ENCODE data around the gene NAALADL2. TPM values are rescaled to one million over a fixed set of nuclear protein-coding genes. Genes with fewer than 3 reads are reported as not detected.
"Not testable (repeated sequence)": the region's sequence is repeated elsewhere in the genome, so short reads cannot be mapped to it uniquely, and the experiment has no call there.

NAALADL2 gene
- total RNA-seq, 1 donor from 2014 or later, result not detected

DNA sequence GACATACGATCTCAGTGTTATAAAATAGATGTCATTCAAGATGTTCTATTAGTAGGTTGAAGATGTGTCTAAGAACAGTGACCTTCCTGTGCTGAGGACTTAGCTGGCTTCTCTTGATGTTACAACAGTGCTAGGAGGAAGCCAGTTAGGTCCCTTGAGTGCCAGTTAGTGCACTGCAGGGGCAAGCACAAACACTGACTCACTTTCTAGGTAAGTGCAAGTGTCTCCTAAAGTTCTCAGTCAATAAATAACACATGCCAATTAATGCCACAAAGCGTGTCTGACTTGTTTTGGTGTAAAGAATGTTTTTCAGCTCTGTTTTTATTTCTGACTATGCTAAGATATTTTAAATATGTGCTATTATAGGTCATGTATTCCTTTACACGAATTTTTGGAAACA is 211.8 kb downstream of the NAALADL2 start:
- intact Hi-C loops (cut with micrococcal nuclease), result no loop called here
- no peak for DNase-seq (ENCODE audit: low spot score)
- Mint-ChIP-seq H3K27me3 (ENCODE audit: insufficient read depth) (no peaks in the 10 kb centered on the region), H3K4me3 (no peak overlapping the region), H3K9me3 (no peaks in the 10 kb centered on the region), H3K27ac (no peak overlapping the region), H3K36me3 (ENCODE audit: low read depth) (no peaks in the 10 kb centered on the region), H3K4me1 (ENCODE audit: low read depth) (no peaks in the 10 kb centered on the region)

DNA sequence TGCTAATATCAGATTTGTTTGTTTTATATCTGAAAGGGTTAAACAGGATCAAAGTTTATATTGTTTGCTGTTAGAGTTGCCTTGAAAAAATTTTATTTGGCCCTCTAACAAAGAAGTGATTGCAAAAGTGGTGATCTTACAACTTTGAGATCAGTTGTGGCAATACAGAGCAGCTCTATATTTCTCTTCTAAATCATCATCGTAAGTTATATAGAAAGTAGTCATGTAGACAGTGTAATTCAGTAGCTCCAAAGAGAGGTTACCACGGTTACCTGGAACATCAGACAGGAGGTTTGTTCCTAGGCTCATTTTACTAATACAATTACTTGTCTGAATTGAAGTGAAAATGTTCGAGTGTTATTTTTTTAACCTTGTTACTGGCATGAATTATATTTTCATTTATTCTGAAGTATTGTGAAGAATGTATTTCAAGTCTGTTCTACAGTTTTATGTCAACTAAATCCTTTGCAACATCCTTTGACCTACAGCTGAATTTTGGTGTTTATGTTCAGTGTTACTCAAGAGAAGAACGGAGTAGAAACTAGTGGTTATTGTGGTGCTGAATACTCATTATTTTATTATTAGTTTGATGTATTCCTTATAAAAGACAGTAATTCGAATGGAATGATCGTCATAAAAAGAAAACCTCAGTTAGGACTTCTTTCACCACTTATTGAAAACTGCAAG is 214.2 kb downstream of the NAALADL2 start:
- no peaks in the 10 kb centered on the region for H3K36me3 Mint-ChIP-seq (ENCODE audit: low read depth)
- intact Hi-C loops (cut with micrococcal nuclease), result no loop called here
- no peaks in the 10 kb centered on the region for H3K4me1 Mint-ChIP-seq (ENCODE audit: low read depth)
- no peaks in the 10 kb centered on the region for H3K9me3 Mint-ChIP-seq
- no peaks in the 10 kb centered on the region for H3K27me3 Mint-ChIP-seq (ENCODE audit: insufficient read depth)
- no peak overlapping the region for H3K27ac Mint-ChIP-seq
- no peak for DNase-seq (ENCODE audit: low spot score)
- no peak overlapping the region for H3K4me3 Mint-ChIP-seq

DNA sequence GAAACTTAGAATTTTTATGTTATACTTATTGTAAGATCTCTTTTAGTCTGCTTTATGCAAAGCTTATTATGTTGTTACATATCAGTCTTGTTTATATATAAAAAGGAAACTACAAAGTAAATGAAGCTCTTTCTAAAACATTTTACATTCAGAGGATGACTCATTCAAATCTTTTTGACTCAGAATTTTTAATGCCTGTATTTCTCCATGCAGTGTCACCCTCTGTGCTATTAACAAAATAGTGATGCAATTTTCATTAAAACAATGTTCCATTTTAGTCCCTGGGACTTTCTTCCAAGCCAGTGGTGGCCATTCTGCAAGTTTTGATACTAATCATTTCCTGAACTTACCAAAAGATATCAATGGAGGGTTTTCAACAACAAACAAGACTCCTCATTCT is 216.1 kb downstream of the NAALADL2 start:
- no peak overlapping the region for H3K4me3 Mint-ChIP-seq
- intact Hi-C loops (cut with micrococcal nuclease), result no loop called here
- no peak overlapping the region for H3K27ac Mint-ChIP-seq
- no peak for DNase-seq (ENCODE audit: low spot score)
- no peaks in the 10 kb centered on the region for H3K9me3 Mint-ChIP-seq
- no peaks in the 10 kb centered on the region for H3K36me3 Mint-ChIP-seq (ENCODE audit: low read depth)
- H3K27me3 Mint-ChIP-seq (ENCODE audit: insufficient read depth), result no peaks in the 10 kb centered on the region
- H3K4me1 Mint-ChIP-seq (ENCODE audit: low read depth), result no peaks in the 10 kb centered on the region

DNA sequence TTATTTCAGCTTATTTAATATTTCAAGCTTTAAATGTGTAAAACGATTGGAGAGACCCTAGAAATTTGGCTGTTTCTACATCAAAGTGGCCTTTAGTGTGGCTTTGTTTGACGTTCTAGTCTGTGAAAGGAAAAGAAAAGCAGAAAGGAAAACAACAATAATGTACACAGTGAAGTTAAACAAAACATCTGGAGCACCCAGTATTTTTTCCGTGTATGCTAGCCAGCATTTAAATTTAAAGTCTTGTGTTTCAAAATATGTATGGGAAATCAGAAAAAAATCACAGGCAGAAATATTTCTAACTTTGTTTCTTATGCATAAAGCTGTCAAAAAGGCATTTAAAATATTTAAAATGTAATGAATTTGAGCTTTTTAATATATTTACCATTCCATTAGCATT is 218.1 kb downstream of the NAALADL2 start:
- intact Hi-C loops (cut with micrococcal nuclease), result no loop called here
- no peaks in the 10 kb centered on the region for H3K36me3 Mint-ChIP-seq (ENCODE audit: low read depth)
- no peaks in the 10 kb centered on the region for H3K9me3 Mint-ChIP-seq
- H3K27me3 Mint-ChIP-seq (ENCODE audit: insufficient read depth), result no peaks in the 10 kb centered on the region
- DNase-seq (ENCODE audit: low spot score), result no peak
- no peaks in the 10 kb centered on the region for H3K4me1 Mint-ChIP-seq (ENCODE audit: low read depth)
- no peak overlapping the region for H3K27ac Mint-ChIP-seq
- no peak overlapping the region for H3K4me3 Mint-ChIP-seq

DNA sequence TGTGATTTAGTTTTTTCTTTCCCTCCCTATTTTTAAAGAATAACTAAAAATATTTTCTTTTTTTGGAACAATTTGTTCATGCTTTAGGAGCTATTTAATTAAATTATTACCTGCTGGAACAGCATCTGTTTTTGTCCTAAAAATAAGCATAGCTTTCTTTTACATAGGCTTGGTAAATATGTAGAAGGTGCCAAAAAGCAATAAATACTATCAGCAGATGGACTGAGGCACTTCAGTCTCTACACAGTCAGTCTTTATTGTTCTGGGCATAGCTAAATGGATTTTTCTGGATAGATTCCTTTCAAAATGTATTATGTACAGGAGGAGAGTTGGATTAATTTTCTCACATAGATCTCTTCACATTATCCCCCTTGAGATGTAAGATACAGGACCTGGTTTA is 223.5 kb downstream of the NAALADL2 start:
- no peaks in the 10 kb centered on the region for H3K27me3 Mint-ChIP-seq (ENCODE audit: insufficient read depth)
- no peaks in the 10 kb centered on the region for H3K36me3 Mint-ChIP-seq (ENCODE audit: low read depth)
- no peaks in the 10 kb centered on the region for H3K4me1 Mint-ChIP-seq (ENCODE audit: low read depth)
- no peak for DNase-seq (ENCODE audit: low spot score)
- no peak overlapping the region for H3K27ac Mint-ChIP-seq
- no peak overlapping the region for H3K4me3 Mint-ChIP-seq
- no peaks in the 10 kb centered on the region for H3K9me3 Mint-ChIP-seq
- intact Hi-C loops (cut with micrococcal nuclease), result no loop called here

DNA sequence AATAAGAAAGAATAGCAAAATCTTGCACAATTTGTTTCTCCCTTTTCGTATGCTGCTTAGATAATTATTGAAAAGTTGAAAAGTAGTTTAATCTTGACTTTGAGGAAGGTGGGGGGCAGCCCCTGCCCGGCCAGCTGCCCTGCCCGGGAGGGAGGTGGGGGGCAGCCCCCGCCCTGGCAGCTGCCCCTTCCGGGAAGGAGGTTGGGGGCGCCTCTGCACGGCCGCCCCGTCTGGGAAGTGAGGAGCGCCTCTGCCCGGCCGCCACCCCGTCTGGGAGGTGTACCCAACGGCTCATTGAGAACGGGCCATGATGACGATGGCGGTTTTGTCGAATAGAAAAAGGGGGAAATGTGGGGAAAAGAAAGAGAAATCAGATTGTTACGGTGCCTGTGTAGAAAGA is 228.0 kb downstream of the NAALADL2 start:
- H3K27me3 Mint-ChIP-seq (ENCODE audit: insufficient read depth); H3K4me1 Mint-ChIP-seq (ENCODE audit: low read depth); H3K27ac Mint-ChIP-seq; H3K9me3 Mint-ChIP-seq; H3K4me3 Mint-ChIP-seq; DNase-seq (ENCODE audit: low spot score); H3K36me3 Mint-ChIP-seq (ENCODE audit: low read depth); intact Hi-C loops (cut with micrococcal nuclease): not testable (repeated sequence)

DNA sequence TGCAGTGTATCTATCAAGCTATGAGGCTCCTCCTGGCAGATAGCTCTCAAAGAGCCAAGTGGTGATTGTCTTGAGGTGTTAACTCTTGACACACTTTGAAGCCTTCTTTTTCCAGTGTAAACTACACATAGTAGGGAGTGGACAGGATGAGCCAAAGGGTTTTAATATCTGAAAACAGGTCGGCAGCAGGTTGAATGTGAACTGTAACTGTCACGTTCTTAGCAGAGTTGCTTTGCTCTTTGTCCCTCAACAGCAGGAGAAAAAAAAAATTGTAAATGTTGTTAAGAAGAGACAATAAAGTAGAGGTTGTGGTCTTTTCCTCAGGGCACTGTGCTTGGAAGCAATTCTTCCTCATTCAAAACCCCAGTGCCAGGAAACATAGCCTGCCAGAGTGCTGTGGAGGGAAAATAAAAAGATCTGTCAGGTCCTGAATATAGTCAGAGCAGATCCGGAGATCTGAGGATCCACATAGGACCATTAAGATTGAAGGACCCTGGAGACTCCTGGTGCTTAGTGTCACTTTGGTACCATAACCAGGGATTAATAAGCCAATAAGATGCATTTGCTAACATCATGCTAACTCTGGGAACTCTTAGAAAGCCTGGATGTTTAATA is 229.7 kb downstream of the NAALADL2 start:
- no peak overlapping the region for H3K4me3 Mint-ChIP-seq
- H3K36me3 Mint-ChIP-seq (ENCODE audit: low read depth), result no peaks in the 10 kb centered on the region
- intact Hi-C loops (cut with micrococcal nuclease), result no loop called here
- no peak for DNase-seq (ENCODE audit: low spot score)
- no peaks in the 10 kb centered on the region for H3K4me1 Mint-ChIP-seq (ENCODE audit: low read depth)
- H3K9me3 Mint-ChIP-seq, result no peaks in the 10 kb centered on the region
- no peak overlapping the region for H3K27ac Mint-ChIP-seq
- H3K27me3 Mint-ChIP-seq (ENCODE audit: insufficient read depth), result no peaks in the 10 kb centered on the region

DNA sequence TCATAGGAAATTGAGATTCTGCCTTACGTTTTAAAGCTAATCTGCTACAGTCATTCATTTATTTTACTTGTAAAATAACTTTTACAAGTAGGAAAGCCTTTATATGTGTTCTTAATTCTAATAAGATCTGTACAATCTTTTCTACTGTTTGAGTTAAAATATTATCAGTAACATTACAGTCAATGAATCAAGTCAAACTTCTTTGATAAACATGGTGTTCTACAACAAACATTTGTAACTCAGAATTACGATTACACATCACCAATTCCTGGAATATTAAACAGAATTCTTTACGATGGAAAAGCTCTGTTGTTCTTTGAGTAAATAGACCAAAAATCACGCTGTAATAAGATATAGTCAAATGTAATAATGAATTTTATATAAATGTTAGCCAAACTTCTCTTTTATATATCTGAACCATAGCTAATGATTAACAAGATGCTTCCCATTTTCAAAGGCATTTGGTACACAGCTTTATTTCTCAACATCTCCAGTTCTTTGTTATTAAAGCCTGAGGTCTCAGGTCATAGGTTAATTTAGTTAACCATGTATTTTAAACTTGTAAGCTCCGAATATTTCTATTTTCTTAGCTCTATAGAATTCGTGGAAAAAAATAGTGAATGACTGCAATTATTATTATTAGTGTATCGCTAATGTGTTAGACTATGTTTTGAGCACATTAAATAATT is 232.4 kb downstream of the NAALADL2 start:
- H3K27ac Mint-ChIP-seq, result no peak overlapping the region
- intact Hi-C loops (cut with micrococcal nuclease), result no loop called here
- H3K36me3 Mint-ChIP-seq (ENCODE audit: low read depth), result no peaks in the 10 kb centered on the region
- no peaks in the 10 kb centered on the region for H3K4me1 Mint-ChIP-seq (ENCODE audit: low read depth)
- no peaks in the 10 kb centered on the region for H3K9me3 Mint-ChIP-seq
- no peaks in the 10 kb centered on the region for H3K27me3 Mint-ChIP-seq (ENCODE audit: insufficient read depth)
- H3K4me3 Mint-ChIP-seq, result no peak overlapping the region
- no peak for DNase-seq (ENCODE audit: low spot score)

DNA sequence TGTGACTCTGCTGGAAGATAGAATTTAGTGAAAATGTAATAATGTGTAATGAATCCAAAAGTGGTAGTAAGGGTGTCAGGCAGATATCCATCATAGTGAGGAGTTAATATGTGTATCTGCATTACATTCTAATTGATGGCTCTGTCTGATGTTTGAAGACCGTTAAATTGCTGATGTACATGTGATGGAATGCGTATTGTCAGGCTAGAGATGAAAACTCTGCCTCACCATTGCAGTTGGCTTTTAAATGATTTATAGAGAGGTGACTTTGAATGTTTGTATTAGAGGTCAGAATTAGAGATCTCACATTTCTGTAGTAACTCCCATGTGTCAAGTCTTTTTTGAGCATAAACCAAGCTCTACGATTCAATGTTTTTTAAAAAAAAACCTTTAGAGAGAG is 234.6 kb downstream of the NAALADL2 start:
- intact Hi-C loops (cut with micrococcal nuclease), result no loop called here
- Mint-ChIP-seq H3K27me3 (ENCODE audit: insufficient read depth) (no peaks in the 10 kb centered on the region), H3K4me1 (ENCODE audit: low read depth) (no peaks in the 10 kb centered on the region), H3K36me3 (ENCODE audit: low read depth) (no peaks in the 10 kb centered on the region), H3K27ac (no peak overlapping the region), H3K9me3 (no peaks in the 10 kb centered on the region), H3K4me3 (no peak overlapping the region)
- DNase-seq (ENCODE audit: low spot score), result no peak

DNA sequence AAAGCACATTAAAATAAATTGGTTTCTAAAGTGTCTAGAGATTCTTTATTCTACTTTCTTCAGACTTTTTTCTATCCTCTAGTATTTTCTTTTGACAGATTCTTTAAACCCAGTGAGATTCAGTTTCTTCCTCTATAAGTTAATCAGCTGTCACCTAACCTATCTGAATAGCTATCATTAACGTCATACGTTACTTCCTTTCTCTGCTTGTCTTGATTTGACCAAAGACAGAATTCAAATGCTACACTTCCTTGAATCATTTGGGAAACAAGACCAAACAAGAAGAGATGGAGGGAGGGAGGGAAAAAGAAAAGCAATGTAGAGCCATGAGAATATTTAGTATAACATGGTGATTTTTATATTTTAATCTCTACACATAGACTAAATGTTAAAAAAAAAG is 235.2 kb downstream of the NAALADL2 start:
- H3K4me3 Mint-ChIP-seq, result no peak overlapping the region
- no peaks in the 10 kb centered on the region for H3K4me1 Mint-ChIP-seq (ENCODE audit: low read depth)
- no peak overlapping the region for H3K27ac Mint-ChIP-seq
- no peaks in the 10 kb centered on the region for H3K27me3 Mint-ChIP-seq (ENCODE audit: insufficient read depth)
- no peak for DNase-seq (ENCODE audit: low spot score)
- H3K36me3 Mint-ChIP-seq (ENCODE audit: low read depth), result no peaks in the 10 kb centered on the region
- no peaks in the 10 kb centered on the region for H3K9me3 Mint-ChIP-seq
- intact Hi-C loops (cut with micrococcal nuclease), result no loop called here

DNA sequence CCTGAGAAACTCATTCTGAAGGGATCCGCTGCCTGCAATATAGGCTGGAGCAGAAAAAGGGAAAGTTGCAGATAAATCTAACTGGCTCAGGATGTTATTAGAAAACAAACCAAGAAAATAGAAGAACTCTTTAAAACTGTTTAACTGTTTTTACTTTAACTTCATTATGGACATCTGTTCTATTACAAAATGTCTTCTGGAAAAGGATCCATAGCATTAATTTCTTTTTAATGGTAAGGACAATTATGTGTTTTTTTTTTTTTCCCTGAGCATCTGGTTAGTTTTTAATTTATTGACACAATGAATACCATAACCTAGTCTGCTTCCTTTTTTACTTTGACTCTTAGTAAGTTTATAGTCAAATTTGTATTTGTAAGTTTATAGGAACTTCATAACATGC is 239.5 kb downstream of the NAALADL2 start:
- no peak for DNase-seq (ENCODE audit: low spot score)
- no peaks in the 10 kb centered on the region for H3K9me3 Mint-ChIP-seq

DNA sequence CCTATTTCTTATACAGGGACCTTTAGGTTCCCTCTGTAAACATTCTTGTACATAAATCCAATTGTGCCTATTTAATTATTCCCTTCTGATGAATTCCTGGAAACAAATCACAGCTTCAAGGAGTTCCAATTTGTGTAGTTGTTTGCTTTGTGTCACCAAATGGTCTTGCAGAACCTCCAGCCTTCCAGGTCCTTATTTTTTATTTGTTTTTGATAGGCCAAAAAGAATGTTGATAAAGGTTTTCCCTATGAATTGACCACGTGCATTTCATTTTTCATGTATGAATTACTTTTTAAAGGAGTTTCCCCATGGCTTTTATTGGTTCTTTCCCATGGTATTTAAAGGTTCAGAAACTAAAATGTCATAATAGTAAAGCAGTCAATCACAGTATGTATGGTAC is 243.0 kb downstream of the NAALADL2 start:
- H3K27me3 Mint-ChIP-seq (ENCODE audit: insufficient read depth), result no peaks in the 10 kb centered on the region
- no peak overlapping the region for H3K4me3 Mint-ChIP-seq
- H3K36me3 Mint-ChIP-seq (ENCODE audit: low read depth), result no peaks in the 10 kb centered on the region
- no peaks in the 10 kb centered on the region for H3K4me1 Mint-ChIP-seq (ENCODE audit: low read depth)
- no peak overlapping the region for H3K27ac Mint-ChIP-seq
- intact Hi-C loops (cut with micrococcal nuclease), result no loop called here
- H3K9me3 Mint-ChIP-seq, result no peaks in the 10 kb centered on the region
- no peak for DNase-seq (ENCODE audit: low spot score)

More for the DNA sequence above, 239.5 kb downstream of the NAALADL2 start:
- intact Hi-C loops (cut with micrococcal nuclease), result no loop called here
- Mint-ChIP-seq H3K4me3 (no peak overlapping the region), H3K27me3 (ENCODE audit: insufficient read depth) (no peaks in the 10 kb centered on the region), H3K36me3 (ENCODE audit: low read depth) (no peaks in the 10 kb centered on the region), H3K27ac (no peak overlapping the region), H3K4me1 (ENCODE audit: low read depth) (no peaks in the 10 kb centered on the region)

DNA sequence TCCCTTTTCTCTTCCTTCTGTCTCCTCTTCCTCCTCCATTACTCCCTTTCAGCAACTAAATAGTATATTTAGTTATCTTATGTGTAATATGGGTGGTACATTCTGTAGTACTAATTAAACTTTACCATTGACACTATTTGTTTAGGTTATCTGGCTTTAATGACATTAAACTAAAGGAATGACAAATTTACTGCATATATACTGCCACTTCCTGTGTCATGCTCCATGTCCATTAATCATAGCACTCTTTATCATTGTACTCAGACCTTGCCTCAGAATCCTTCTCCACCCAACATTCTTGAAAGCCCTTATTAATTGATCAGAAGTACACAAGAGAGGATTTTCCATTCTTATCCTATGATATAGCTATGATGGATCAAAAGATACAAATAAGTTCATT is 244.2 kb downstream of the NAALADL2 start:
- H3K4me3 Mint-ChIP-seq, result no peak overlapping the region
- no peaks in the 10 kb centered on the region for H3K9me3 Mint-ChIP-seq
- no peaks in the 10 kb centered on the region for H3K36me3 Mint-ChIP-seq (ENCODE audit: low read depth)
- no peaks in the 10 kb centered on the region for H3K4me1 Mint-ChIP-seq (ENCODE audit: low read depth)
- no peak for DNase-seq (ENCODE audit: low spot score)
- H3K27me3 Mint-ChIP-seq (ENCODE audit: insufficient read depth), result no peaks in the 10 kb centered on the region
- H3K27ac Mint-ChIP-seq, result no peak overlapping the region
- intact Hi-C loops (cut with micrococcal nuclease), result no loop called here
